Cortex of kidney (tissue), 1 donor: ENCODE results near the gene MCF2L2.
"Not testable (repeated sequence)": the region's sequence is repeated elsewhere in the genome, so short reads cannot be mapped to it uniquely, and the experiment has no call there.

Source experiments
- DNase-seq: peaks from one replicate; lab custom pipeline; 2025; lab: John Stamatoyannopoulos, UW

Gene MCF2L2

DNA sequence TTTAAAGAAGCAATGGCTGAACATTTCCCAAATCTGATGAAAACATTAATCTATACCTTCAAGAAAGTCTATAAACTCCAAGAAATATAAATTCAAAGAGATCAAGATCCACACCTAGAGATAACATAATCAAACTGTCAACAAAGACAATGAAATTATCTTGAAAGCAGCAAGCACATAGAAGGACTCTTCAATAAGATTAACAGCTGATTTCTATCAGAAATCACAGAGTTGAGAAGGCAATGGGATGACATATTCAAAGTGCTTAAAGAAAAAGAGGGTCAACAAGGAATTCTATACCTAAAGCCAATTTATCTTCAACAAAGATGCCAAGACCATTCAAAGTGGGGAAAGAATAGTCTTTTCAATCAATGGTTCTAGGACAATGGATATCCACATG lies 224.7 kb downstream of the MCF2L2 start:
- DNase-seq, result no peak

- DNase-seq, result no peak
Observed at GRCh38 chr3:183202004-183202722, 226.3 kb downstream of the MCF2L2 start.

DNA sequence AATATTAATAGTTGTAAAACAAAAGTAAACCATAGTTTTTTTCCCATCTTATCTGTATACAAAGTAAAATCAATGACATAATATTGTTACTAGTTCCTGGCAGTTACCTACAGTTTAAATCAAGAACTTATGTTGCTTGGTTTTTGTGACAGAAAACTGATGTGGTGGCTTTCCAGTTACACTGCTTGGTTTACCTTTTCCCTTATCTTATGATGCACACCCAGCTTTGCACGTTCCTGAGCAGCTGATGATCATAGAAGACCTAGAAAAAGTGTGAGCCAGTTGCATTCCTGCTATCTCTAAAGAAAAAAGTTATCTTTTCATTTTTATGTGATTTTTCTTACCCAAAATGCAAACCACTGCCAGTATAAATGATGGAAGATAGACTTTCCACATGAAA lies 229.5 kb downstream of the MCF2L2 start:
- DNase-seq, result no peak

- DNase-seq, result no peak
Observed at GRCh38 chr3:183197734-183198133, 230.7 kb downstream of the MCF2L2 start.

DNA sequence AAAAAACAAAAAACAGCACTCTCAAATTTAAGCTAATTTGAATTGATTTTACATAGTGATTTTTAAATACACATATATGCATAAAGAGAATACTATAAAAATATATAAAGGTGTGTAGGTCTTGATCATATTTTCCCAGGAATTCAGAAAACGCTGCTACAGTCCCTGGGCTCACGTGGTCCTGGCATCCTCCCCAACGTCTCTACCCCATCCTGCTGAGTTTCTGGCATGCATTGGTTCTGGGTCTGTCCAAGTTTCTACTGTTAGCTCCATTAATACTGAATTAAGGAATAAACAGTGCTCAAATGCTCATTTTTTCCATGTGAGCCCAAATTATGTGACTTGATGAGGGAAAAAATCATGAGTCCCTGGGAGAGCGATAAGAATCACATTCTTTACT lies 233.2 kb downstream of the MCF2L2 start:
- no peak for DNase-seq

DNA sequence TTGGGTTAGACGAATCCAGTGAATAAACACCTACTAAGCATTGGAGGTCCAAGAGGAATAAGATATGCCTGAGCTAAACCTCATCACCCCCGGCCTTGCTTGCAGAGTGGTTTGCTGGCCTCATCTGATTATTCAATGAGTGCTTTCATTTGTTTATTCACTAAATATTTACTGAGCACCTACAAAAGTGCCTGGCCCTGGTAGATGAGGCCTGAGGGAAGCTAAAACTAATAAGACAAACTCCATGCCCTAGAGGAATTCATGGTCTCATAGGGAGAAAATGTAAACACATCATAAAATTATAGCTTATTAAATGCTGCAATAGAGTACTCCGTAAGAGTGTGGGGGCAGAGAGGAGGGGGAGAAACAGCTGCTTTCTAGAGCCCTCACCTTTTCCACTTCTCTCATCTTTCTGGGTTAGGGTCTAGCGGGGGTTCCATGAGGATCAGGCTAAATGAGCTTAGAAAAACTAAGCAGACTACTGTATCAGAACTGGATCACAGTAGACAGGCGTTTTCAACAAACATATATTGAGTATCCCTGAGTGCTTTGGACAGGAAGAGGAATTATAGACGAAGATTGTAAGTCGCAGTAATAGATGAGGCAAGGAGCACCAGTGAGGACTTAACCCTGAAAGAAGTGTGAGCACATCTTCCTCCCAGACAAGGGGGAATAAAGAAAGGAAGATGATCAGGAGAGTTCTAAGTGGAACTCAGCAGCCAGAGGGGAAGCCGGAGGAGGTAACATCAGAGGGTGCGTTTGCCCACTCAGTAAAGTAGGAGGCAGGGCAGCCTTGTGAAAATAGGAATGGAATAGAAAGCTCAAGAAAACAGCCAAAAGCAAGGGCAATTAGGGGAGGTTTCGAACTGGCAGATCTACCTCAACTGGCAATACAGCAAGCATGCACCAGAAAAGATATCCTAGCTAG lies 234.4 kb downstream of the MCF2L2 start:
- DNase-seq, result no peak

DNA sequence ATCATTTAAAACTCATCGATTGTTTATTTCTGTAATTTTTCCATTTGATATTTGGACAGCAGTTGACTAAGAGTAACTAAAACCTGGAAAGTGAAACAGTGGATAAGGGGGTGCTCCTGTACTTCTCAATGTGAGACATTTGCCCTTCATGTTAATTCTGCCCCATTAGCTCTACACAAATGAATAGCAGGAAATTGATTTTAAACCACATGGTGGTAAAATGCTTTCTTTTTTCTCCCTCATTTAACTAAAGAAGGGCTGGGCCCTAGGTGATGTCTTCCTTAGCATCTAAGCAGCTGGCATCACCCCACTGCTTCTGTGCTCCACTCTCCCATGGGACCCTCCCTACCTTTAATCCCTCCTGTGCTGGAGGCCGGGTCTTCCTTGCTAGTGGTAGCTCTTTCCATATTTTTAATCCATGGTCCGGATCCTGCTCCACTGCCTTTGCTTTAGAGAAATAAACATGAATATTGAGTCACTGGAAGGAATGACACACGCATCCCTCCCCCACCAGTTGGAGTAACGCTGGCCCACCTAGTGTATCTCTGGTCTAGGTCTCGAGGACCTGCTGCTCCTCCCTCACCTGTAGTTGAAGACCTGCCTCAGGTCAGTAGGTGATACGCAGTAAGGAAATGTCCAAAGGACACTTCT lies 235.6 kb downstream of the MCF2L2 start:
- DNase-seq, result no peak

DNA sequence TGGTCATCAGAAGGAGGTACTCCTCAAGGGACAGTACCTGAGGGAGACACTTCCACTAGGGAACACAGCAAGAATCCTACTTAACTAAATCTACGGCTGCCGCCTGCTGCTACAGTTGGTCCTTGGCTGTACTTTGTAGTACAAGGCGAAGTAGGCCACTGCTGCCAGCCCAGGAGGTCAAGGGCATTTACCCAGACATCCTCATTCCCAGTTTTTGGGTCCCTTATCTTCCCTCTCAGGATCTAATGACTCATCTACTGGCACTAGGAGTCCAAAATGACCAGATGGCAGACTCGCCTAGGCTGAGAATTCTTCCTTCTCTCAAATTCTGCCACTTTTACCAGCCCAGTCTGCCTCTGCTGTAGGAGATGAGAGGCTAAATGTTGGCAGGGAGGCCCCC lies 238.8 kb downstream of the MCF2L2 start:
- no peak for DNase-seq

DNA sequence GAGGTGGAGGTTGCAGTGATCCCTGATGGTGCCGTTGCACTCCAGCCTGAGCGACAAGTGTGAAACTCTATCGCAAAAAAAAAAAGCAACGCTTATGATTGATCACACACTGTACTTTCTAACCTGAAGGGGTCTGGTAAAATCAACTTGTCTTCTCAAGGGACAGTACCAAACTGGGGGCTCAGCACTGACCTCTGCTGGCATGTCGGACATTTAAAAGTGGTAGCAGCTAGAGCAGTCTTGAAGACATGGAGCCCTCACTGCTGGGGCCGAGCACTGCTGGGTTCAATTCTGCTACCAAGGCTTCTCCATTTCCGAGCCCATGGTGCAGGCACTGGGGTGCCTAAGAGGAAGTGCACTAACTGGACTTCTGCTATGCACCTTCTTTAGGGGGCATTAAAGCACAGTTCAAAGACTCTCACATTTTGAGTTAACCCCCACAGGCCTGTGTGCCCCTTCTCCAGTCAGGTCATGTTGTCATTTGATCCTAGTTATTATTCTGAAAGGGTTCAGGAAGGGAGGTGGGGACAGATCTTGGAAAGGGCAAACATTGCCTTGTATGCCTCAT lies 239.4 kb downstream of the MCF2L2 start:
- no peak for DNase-seq

- no peak for DNase-seq
Observed at GRCh38 chr3:183185696-183186095, 242.7 kb downstream of the MCF2L2 start.

GRCh38 chr3:183182732-183183610 lies 245.4 kb downstream of the MCF2L2 start:
- DNase-seq, result no peak

DNA sequence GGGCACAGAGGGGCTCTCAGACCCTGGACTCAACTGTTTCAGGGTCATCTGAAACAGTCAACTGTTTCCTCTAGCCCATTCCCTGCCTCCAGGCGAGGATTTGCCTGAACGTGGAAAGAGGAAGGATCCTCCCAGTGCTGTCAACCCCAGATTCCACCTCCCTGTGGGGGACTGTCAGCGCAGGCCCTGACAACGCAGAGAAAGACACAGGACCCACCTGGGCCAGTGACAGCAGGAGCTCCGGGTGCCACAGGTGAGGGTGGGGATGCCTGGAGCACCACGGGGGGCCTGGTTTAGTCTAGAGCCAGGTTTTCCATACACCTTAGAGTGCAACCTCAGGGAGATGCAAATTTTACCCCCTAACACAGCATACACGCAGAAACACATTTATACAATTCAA lies 246.3 kb downstream of the MCF2L2 start:
- no peak for DNase-seq

DNA sequence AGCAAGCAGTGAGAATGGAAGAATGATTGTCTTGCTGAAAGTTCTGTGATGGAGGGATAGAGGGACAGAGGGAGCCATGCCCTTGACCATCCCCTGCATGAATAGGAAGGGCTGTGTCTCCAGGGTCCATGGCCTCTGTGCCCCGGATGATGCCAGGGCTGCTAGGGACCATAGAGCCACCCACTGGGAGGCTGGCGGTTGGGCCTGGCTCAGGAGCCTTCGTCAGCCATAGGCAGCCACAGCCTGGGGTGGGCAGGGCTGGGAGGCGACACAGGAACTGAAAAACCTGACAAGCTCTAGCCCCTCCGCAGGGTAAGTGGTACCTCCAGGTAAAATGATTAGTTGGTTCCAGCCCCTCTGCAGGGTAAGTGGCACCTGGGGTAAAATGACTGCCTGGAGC lies 246.8 kb downstream of the MCF2L2 start:
- DNase-seq, result no peak

GRCh38 chr3:183180784-183181295 lies 247.6 kb downstream of the MCF2L2 start:
- no peak for DNase-seq

DNA sequence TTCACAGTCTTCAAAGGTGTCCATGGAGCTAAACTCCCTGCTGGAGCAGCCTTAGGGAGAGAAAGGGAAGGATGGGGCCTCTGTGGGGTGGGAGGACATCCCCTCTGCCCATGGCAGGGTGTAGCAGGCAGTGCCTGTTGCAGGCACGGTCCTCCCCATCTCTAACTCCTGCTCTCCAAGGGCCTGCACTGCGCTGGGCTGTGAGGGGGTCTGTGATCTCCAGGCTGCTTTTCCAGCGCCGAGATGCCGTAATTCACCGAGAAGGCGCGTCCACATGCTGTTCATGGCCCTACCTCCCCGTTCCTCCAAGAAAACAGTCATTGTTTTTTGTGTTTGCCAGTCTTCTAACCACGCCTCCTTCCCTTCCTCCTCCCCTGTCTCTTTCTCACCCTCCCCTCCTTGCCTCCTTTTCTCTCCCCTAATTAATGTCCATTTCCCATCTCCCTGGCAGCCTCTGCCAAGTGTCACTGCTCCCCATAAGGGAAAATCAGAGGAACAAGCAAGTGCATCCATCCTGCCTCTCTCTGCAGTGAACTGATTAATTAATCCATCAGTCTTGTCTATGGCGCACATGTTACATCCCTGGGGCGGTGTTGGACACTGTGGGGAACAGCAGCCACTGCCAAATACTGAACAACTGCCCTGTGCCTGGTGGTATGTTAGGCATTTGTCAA lies 248.2 kb downstream of the MCF2L2 start:
- DNase-seq, result no peak

DNA sequence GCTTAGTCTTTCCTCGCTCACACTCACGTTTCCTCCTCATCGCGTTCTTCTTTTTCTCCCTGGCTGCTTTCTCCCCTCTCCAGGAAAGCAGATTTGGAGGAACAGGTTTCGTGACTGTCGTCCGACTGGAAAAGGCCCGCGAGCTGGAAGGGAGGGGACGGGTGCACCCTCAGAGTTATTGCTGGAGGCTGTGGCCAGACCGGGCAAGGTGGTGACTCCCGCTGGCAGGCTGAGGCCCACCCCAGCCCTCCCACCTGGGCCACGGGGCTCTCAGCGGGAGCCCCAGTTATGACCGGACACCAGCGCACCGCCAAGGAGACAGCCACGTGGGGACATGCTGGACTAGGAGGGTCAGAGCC lies 248.9 kb downstream of the MCF2L2 start:
- not testable (repeated sequence) for DNase-seq

DNA sequence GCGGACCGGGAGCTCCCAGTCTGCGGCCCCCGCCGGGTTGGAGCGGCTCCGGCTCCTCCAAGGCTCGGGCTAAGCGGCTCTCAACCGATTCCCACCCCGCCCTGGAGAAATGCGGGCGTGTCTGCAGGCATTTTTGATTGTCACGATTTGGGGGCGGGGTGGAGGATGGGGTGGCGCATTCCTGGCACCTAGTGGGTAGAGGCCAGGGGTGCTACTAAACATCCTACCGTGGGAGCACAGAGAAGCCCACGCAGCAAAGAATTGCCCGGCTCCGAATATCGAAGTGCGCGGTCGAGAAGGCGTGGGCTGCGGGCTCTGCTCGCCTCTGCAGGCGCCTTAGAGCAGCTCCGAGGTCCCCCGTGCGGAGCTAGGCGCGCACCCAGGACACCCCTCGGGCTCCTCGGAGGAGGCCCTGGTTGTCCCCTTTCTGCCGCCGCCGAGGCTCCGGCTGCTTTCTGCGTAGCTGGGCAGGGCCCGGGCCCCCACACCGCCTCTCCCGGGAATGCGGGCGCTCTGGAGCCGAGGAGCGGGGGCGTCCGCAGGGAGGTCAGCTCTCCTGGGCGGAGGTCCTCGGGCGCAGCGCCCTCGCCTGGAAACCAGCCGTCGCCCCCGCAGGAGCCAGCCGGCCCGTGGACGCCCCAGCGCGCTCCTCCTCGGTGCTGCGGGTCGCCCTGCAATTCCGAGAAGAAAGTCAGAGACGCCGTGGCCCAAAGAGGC lies 249.4 kb downstream of the MCF2L2 start:
- DNase-seq, result no peak

- DNase-seq, result no peak
Observed at GRCh38 chr3:183178512-183178832, 249.9 kb downstream of the MCF2L2 start.

DNA sequence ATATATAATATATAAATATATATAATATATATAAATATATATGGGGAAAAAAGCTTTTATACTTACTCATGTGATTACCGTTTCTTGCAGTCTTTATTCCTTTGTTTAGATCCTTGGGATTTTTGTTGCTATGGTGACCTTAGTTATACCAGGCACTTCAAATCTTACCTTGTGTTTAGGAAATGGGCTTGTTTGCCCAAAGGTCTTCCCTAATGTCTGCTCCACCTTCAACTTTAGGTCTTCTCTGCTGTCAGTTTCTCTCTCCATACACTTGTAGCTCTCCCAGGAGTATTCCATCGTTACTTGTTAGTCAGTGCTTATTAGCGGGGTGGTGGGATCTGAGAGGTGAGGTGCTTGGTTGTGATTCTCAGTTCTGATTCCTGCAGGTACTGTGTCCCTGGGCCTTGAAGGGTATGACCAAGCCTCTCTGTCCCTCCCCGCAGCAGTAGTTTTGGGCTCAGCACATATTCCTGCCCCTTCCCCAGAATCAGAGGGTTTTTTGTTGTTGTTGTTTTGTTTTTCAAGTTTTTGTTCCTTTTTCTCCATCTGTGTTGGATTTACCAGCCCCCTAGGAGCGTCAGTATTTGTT lies 256.3 kb downstream of the MCF2L2 start:
- DNase-seq, result no peak

DNA sequence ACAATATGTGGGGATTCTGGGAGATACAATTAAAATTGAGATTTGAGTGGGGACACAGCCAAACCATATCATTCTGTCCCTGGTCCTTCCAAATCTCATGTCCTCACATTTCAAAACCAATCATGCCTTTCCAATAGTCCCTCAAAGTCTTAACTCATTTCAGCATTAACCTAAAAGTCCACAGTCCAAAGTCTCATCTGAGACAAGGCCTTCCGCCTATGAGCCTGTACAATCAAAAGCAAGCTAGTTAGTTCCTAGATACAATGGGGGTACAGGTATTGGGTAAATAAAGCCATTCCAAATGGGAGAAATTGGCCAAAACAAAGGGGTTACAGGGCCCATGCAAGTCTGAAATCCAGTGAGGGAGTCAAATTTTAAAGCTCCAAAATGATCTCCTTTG lies 260.4 kb downstream of the MCF2L2 start:
- DNase-seq, result not testable (repeated sequence)
